ENCODE measurements around the gene PRICKLE4.
"Not testable (repeated sequence)": the region's sequence is repeated elsewhere in the genome, so short reads cannot be mapped to it uniquely, and the experiment has no call there.

PRICKLE4 gene

DNA sequence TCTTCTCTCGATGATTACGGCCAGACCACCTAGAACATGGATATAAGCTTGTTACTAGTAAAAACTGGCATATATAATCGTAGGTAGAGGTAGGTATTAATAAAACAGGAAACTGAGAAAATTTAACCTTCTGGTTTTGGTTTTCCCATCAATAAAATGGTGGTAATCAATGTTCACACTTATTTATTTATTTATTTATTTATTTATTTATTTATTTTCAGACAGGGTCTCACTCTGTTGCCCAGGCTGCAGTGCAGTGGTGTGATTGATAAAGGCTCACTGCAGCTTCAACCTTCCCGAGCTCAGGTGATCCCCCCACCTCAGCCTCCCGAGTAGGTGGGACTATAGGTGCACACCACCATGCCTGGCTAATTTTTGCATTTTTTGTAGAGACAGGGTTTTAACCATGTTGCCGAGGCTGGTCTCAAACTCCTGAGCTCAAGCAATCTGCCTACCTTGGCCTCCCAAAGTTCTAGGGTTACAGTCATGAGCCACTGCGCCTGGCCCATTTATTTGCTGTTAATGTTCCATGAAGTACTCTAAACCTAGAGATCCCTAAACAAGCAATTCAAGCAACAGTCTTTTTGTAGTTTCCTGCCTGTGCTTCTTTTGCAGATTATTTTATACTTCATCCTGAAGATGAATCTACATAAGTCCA lies 18.4 kb downstream of the PRICKLE4 start:
- DNase-seq (ENCODE audit: low spot score), result no peak

- no peak for DNase-seq (ENCODE audit: low spot score)
Measured at GRCh38 chr6:41799559-41799911, 19.0 kb downstream of the PRICKLE4 start.

DNA sequence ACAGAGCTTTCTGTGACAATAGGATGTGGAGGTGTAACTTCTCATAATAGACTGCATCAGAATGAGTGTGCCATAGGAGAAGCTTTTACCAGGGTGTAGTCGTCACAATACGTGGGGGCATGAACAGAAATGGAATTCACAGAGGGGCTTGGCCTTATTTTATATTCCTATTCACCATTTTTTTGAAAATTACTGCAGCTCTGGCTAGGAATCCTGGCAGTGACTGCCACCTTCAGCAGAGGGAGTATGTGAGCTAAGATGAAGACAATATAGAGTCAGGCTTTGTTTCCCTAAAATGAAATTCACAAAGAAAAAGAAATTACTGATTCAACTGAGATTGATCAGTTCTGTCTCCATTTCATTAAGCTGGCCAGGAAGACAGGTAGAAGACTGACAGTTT lies 20.8 kb downstream of the PRICKLE4 start:
- peak; percentile 17 for DNase-seq (ENCODE audit: low spot score)

DNA sequence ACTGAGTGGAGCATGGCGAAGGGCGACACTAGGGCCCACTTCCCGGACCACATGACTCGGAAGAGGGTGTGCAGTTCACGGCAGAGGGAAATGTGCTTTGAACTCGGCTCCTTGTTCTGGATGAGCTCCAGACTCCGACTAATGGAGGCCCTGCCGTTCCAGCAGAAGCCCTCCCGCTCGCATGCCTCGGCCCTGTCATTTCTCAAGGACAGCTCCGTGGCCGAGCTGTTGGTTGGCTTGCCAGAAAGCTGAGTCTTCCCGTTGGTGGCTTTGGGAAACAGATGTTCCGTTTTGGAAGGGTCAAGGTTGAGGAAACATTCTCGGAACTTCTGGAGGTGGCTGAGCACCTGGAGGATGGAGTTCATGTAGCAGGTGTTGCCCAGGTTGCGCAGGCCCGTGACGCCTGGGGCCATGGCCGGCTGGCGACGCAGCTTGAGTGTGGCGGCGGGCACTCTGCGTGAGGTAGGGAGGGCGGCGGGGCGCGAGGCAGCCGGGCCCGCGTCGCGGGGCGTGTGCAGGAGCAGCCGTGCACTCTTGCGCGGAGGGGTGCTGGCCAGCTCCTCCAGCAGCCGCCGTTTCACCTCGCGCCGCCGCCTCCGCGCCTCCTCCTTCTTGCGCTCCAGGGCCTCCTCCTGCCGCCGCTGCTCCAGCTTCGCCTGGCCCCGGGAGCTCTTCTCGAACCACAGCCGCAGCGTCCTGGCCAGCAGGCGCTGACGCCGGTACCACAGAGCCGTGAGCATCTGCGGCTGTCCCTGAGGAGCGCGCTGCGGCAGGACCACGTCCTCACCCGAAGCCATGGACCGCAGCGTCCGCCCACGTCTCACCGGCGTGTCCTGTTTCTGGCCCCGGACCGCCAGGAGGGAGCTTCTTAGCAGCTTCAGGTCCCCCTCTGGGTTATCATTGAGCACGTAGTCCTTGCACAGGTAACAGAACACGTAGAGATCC lies 25.5 kb downstream of the PRICKLE4 start:
- DNase-seq (ENCODE audit: low spot score), result no peak

DNA sequence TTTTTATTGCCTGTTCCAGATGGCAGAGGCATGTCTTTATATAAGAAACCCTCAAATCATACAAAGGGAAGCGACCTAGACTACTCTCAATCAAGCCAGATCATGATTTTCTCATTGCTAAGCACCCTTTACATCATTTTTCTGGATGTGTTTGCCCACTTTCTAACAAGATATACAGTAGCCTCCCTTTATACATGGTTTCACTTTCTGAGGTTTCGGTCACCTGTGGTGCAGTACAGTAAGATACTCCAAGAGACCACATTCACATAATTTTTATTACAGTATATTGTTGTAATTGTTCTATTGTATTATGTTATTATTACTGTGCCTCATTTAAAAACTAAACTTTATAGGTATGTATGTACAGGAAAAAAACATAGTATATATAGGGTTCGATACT lies 30.5 kb downstream of the PRICKLE4 start:
- no peak for DNase-seq (ENCODE audit: low spot score)

GRCh38 chr6:41811946-41812345 lies 31.4 kb downstream of the PRICKLE4 start:
- not testable (repeated sequence) for DNase-seq (ENCODE audit: low spot score)

- DNase-seq (ENCODE audit: low spot score), result no peak
Measured at GRCh38 chr6:41813469-41813868, 32.9 kb downstream of the PRICKLE4 start.

DNA sequence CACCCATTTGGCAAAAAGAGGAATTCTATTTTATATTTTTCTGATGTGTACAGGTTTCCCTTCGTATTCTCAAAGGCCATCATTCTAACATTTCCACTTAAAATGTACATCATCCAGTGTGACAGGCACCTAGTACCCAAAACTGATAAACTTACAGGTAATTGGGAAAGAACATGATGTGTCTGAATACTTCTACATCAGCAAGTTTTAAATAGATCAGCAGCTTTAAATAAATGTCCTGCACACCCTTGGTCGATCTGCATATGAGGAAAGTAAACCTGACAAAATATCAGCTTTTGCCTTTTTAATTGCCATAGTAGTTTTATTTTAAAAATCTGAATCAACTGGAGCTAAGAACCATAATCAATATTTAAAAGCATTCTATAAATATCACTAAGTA lies 33.4 kb downstream of the PRICKLE4 start:
- DNase-seq (ENCODE audit: low spot score), result no peak

GRCh38 chr6:41814629-41815028 lies 34.0 kb downstream of the PRICKLE4 start:
- DNase-seq (ENCODE audit: low spot score), result no peak

GRCh38 chr6:41815587-41815986 lies 35.0 kb downstream of the PRICKLE4 start:
- no peak for DNase-seq (ENCODE audit: low spot score)

GRCh38 chr6:41818271-41819054 lies 37.9 kb downstream of the PRICKLE4 start:
- no peak for DNase-seq (ENCODE audit: low spot score)

DNA sequence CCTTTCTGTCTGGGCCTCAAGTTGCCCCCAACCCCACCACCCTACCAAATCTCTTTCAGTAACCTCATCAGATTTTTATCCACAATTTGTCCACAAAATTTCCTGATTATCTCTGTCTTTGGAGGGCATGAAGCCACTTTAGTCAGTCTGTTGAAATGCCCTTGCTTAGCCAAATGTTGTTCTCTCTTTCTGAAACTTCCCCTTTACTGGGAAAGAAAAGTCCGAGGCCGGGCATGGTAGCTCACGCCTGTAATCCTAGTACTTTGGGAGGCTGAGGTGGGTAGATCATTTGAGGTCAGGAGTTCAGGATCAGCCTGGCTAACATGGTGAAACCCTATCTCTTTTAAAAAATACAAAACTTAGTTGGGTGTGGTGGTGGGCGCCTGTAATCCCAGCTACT lies 40.7 kb downstream of the PRICKLE4 start:
- DNase-seq (ENCODE audit: low spot score), result no peak

DNA sequence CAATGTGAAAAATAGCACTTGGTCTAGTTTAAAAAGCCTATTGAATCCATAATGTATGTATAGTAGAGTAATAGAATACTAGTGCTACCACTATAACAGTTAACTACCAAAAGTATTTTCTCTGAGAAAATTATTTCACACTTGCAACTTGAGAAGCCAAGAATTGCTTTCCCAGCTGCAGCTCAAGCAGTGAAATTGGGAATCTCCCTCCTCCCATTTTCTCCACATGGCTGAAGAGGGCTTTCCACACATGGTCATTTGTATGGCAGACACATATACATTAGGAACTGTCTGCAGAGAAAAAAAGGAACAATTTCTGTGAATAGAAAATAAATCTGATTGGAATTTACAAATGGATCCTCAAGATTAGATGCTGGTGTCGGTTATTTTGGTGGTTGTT lies 41.4 kb downstream of the PRICKLE4 start:
- DNase-seq (ENCODE audit: low spot score), result no peak

GRCh38 chr6:41823178-41823577 lies 42.6 kb downstream of the PRICKLE4 start:
- no peak for DNase-seq (ENCODE audit: low spot score)

DNA sequence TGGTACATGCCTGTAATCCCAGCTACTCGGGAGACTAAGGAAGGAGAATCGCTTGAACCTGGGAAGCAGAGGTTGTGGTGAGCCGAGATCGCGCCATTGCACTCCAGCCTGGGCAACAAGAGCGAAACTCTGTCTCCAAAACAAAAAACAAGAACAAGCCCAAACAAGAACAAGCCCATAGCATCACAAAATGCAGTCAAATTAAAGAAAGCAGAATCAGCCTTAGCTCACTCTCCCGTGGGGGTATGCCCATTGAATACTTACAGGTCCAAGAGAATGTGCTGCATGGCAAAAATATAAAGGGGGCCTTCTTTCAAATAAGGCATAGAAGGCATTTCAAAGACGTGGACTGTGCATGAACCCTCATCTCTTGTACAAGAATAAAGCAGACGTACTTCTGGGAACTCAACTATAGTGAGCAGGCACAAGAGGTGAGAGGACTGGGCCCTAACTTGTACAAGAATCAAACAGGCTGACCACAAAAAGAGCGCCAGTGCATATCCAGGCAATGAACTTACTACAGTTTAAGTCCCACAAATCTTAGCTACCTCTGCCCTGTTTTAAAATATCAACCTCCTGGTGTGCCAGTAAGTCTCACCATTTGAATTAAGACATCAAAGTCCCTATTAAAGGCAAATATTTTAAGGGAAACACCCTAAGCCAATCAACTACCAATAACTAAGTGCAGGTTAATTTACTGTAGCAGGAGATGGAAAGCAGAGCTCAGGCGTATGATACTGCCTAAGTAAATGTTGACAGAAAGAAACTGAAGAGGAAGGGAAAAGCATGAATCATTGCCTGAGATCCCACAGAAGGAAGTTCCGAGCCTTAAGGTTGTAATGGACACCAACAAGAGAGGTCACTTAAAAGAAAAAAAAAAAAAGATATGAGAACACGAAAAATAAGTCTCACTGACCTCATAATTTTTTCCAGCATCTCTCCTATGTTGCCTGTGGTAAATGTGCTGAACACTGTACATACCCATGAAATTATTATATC lies 44.3 kb downstream of the PRICKLE4 start:
- DNase-seq (ENCODE audit: low spot score), result no peak

DNA sequence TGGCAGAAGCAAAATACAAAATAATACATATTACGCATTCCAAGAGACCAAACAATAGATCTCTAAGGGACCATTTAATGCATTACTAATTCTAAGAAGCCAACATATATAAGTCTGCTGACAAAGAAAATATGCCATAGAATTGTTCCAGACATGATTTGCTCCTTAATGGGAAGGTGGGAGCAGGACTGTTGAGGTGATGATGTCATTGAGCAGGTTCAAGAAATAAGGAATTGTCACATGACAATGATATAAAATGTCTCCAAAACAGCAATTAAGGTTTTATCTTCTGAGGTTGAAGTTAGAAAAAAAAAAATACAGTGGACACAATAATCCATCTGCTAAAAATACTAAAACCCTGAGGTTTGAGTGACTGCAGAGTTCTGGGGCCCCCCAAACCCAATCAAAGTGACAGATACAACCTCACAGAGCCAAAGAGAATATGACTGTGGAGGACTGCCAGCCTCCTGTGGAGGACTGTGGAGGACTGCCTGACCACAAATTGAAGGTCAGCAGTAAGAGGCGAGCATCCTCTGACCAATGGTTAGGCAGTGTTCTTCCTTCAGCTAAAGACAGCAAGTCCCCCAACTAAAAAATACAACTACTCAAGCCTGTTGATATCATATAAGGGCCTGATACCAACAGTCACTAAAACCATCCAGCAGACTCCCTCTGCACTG lies 45.9 kb downstream of the PRICKLE4 start:
- DNase-seq (ENCODE audit: low spot score), result no peak

GRCh38 chr6:41832263-41832662 lies 51.7 kb downstream of the PRICKLE4 start:
- no peak for DNase-seq (ENCODE audit: low spot score)

DNA sequence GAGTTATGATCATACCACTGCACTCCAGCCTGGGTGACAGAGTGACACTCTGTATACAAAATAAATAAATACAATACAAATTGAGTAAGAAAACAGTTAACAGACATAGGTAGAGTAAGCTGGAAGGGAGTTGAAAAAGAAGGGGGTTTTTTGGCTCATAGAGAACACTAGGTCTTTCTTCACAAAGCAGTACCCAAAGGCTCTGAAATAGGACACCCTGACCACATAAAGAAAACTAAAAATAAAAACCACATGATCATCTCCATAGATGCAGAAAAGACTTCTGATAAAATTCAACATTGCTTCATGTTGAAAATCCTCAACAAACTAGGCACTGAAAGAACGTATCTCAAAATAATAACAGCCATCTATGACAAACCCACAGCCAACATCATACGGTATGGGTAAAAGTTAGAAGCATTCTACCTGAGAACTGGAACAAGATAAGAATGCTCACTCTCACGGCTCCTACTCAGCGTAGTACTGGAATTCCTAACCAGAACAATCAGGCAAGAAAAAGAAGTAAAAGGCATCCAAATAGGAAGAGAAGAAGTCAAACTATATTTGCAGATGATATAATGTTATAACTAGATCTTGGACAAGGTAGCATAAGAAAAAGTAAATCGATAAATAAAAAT lies 55.6 kb downstream of the PRICKLE4 start:
- DNase-seq (ENCODE audit: low spot score), result no peak

- no peak for DNase-seq (ENCODE audit: low spot score)
Measured at GRCh38 chr6:41836660-41837052, 56.1 kb downstream of the PRICKLE4 start.

Measured in hepatic stellate cell (primary cell).